DND-41 (cell line): ENCODE results near the gene MEP1A.

Source experiments
- CTCF ChIP-seq: IDR thresholded peaks from 2 replicates; pipeline ENCODE4 v1.5.1; 2012; ENCODE audit warnings: borderline replicate concordance, low read length, moderate library complexity, mild to moderate bottlenecking; ENCODE audit not compliant: poor library complexity, severe bottlenecking; ENCODE audit errors: extremely low read depth
- EZH2 ChIP-seq: IDR thresholded peaks from 3 replicates; pipeline ENCODE4 v1.6.1; 2012; ENCODE audit warnings: borderline replicate concordance, low read depth, mild to moderate bottlenecking, moderate library complexity, low read length, inconsistent platforms; ENCODE audit not compliant: severe bottlenecking

GRCh38 chr6:46796848-46797580 lies 3.8 kb downstream of the MEP1A start:
- TF ChIP-seq CTCF (no peak), EZH2 (no peak)
